Mesendoderm (in vitro differentiated cells): Measurements from ENCODE around the gene PHF10.

Source experiments
- DNase-seq: peaks from one replicate; pipeline ENCODE4 v3.0.0; 2013
- H2AK5ac ChIP-seq: 2 replicates; pipeline ENCODE4 v1.6.1; 2013; ENCODE audit warnings: low read length, inconsistent platforms
- H2BK120ac ChIP-seq: 2 replicates; pipeline ENCODE4 v1.6.1; 2013; ENCODE audit warnings: low read depth, mild to moderate bottlenecking, low read length, moderate library complexity, mixed read lengths
- H2BK15ac ChIP-seq: replicated peaks from 2 replicates; pipeline ENCODE4 v1.6.1; 2013; ENCODE audit warnings: low read depth, mild to moderate bottlenecking, moderate library complexity
- H2BK5ac ChIP-seq: 2 replicates; pipeline ENCODE4 v1.6.1; 2013; ENCODE audit warnings: low read length, inconsistent platforms
- H3K18ac ChIP-seq: 2 replicates; pipeline ENCODE4 v1.6.1; 2013; ENCODE audit warnings: mild to moderate bottlenecking, low read length, mixed read lengths
- H3K23ac ChIP-seq: one replicate; pipeline ENCODE4 v1.6.1; 2013; ENCODE audit warnings: low read length
- H3K27ac ChIP-seq: 2 replicates; pipeline ENCODE4 v1.5.1; 2013; ENCODE audit warnings: low read depth, mild to moderate bottlenecking, inconsistent platforms, low read length, moderate library complexity
- H3K27me3 ChIP-seq: 2 replicates; pipeline ENCODE4 v1.6.1; 2013; ENCODE audit warnings: low read length, control low read depth, mild to moderate bottlenecking, inconsistent platforms; ENCODE audit not compliant: insufficient read depth, poor library complexity
- H3K36me3 ChIP-seq: 2 replicates; pipeline ENCODE4 v1.6.1; 2013; ENCODE audit warnings: low read length, inconsistent platforms; ENCODE audit not compliant: control insufficient read depth, insufficient read depth
- H3K4ac ChIP-seq: one replicate; pipeline ENCODE4 v1.6.1; 2013; ENCODE audit warnings: low read depth, mild to moderate bottlenecking, low read length, moderate library complexity
- H3K4me1 ChIP-seq: 2 replicates; pipeline ENCODE4 v1.6.1; 2013; ENCODE audit warnings: low read depth, low read length, inconsistent platforms; ENCODE audit not compliant: control insufficient read depth
- H3K4me2 ChIP-seq: 2 replicates; pipeline ENCODE4 v1.6.1; 2013; ENCODE audit warnings: low read length
- H3K4me3 ChIP-seq: 2 replicates; pipeline ENCODE4 v1.5.1; 2013; ENCODE audit warnings: mild to moderate bottlenecking, low read length
- H3K56ac ChIP-seq: one replicate; pipeline ENCODE4 v1.6.1; 2013; ENCODE audit warnings: low read length
- H3K79me1 ChIP-seq: 2 replicates; pipeline ENCODE4 v1.6.1; 2013; ENCODE audit warnings: low read length, inconsistent platforms
- H3K79me2 ChIP-seq: 2 replicates; pipeline ENCODE4 v1.6.1; 2013; ENCODE audit warnings: mild to moderate bottlenecking, low read length; ENCODE audit not compliant: control insufficient read depth, insufficient read depth
- H3K9ac ChIP-seq: 2 replicates; pipeline ENCODE4 v1.6.1; 2013; ENCODE audit warnings: low read length, inconsistent platforms
- H4K5ac ChIP-seq: one replicate; pipeline ENCODE4 v1.6.1; 2013; ENCODE audit warnings: low read length
- H4K8ac ChIP-seq: one replicate; pipeline ENCODE4 v1.6.1; 2013; ENCODE audit warnings: low read depth, mild to moderate bottlenecking, control low read depth, low read length, moderate library complexity
- WGBS: extraction: QIAGEN DNeasy Blood & Tissue Kit; methylation state at CpG from one replicate; pipeline ENCODE4 v1.1.7; 2013; ENCODE audit warnings: low lambda C conversion rate, missing lambda C conversion rate; ENCODE audit not compliant: insufficient coverage; ENCODE audit errors: extremely low coverage; 5-methylcytosine and 5-hydroxymethylcytosine counted together

The PHF10 gene

DNA sequence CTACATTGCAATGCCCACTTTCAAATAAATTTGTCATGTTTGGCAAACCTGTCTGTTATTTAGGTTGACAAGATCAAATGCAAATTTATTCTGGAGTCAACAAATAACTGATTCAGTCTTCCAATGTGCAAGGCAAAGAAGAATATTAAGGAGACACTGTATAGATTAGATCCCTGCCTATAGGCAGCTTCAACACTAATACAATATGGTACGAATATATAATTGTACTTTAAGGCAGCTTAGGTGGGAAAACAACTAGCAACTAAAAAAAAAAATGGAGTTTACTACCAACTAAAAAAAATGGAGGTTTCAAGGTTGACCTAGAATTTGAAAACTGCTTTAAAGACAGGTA, 1.7 kb upstream of the PHF10 start:
- Histone ChIP-seq H2BK120ac (no peak overlapping the region), H3K18ac (no peak overlapping the region), H3K56ac (no peak overlapping the region), H3K4me2 (no peak overlapping the region), H4K8ac (no peak overlapping the region), H3K9ac (no peak overlapping the region), H3K79me2 (peaks cover 16% of the 10 kb centered on the region), H4K5ac (no peak overlapping the region), H2BK5ac (no peak overlapping the region), H3K4me3 (no peak overlapping the region), H2AK5ac (no peak overlapping the region), H3K27me3 (no peaks in the 10 kb centered on the region), H3K79me1 (peaks cover 2% of the 10 kb centered on the region), H3K4me1 (no peaks in the 10 kb centered on the region), H3K4ac (no peak overlapping the region), H3K23ac (no peak overlapping the region), H2BK15ac (no peak overlapping the region), H3K36me3 (no peaks in the 10 kb centered on the region), H3K27ac (no peak overlapping the region)
- no peak for DNase-seq
- WGBS: no CpG with 5 or more reads among the region's 1 CpG

DNA sequence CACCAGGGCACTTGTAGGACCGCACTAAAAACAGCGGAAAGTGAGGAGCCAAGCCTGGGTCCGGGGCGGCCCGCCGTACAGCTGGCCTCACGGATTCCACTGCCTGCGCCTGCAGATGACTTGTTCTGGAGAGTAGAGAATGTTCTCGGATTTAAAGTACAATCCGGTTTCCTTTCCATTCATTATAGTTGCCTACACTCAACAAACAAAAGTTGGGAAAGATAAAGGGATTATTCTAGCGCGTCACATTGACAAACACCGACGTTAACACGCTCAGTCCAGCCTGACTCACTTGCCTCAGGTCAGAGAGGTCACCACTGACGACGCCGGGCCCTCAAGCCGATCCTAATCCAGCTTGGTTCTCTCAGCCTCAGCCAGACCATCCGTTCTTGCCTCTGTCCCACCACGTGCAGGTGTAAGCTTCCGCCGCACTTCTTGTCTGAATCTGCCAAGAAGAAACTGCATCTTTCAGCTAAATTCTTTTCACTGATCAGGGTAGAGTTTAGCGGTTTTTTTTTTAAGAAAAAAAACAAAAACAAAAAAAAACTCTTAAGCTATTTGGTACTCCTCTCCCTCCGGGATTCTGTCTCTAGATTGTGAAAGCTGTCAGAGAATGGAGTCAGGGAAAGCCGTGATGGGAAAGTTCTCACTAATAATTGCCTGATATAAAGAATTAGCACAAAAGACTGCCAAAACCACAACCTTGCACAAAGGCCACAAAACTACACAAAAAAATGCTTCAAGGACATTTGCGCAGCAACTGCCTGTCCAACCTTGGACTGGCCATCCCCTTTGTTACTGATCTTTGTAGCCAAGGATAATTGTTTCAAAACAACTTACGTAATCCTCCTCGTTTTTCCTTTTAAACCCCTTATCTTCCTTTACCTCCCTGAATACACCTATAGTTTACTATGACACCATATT, 1.1 kb upstream of the PHF10 start:
- Histone ChIP-seq H3K4me1 (no peaks in the 10 kb centered on the region), H2AK5ac (no peak overlapping the region), H3K4ac (peak overlapping the region; percentile 8), H2BK120ac (no peak overlapping the region), H3K4me2 (peak overlapping the region; percentile 60), H3K79me1 (peaks cover 2% of the 10 kb centered on the region), H3K56ac (peak overlapping the region; percentile 97), H2BK5ac (no peak overlapping the region), H3K27me3 (no peaks in the 10 kb centered on the region), H3K27ac (peak overlapping the region; percentile 98), H4K8ac (no peak overlapping the region), H3K9ac (peak overlapping the region; percentile 96), H3K79me2 (peaks cover 20% of the 10 kb centered on the region), H3K23ac (no peak overlapping the region), H2BK15ac (no peak overlapping the region), H4K5ac (no peak overlapping the region), H3K18ac (peak overlapping the region; percentile 43), H3K4me3 (peak overlapping the region; percentile 73), H3K36me3 (no peaks in the 10 kb centered on the region)
- WGBS: 100% methylated on average over 1 of the region's 29 CpGs
- DNase-seq: peak; percentile 80

DNA sequence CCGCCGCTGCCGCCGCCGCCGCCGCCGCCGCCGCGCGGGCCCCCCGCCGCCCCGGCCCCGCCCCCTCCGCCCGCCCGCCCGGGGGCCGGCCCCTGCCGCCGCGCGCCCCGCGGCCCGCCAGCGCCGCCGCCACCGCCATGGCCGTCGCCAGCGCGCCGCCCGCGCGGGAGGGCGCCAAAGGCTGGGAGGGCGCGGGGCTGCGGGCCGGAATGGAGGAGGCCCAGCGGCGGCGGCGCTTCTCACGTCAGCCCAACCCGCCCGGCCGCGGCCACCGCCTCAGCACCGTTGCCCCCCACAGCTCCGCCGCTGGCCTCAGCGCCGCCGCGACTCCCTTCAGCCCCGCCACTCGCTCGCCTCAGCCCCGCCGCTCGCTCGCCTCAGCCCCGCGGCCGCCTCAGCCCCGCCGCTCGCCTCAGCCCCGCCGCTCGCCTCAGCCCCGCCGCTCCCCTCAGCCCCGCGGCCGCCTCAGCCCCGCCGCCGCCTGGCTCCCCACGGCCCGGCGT, 258 bp downstream of the PHF10 start:
- Histone ChIP-seq H3K79me1 (peaks cover 7% of the 10 kb centered on the region), H2BK120ac (peak overlapping the region; percentile 95), H3K4ac (peak overlapping the region; percentile 97), H3K4me2 (no peak overlapping the region), H2BK5ac (no peak overlapping the region), H2BK15ac (peak overlapping the region; percentile 64), H3K23ac (no peak overlapping the region), H3K56ac (peak overlapping the region; percentile 90), H4K5ac (no peak overlapping the region), H3K9ac (peak overlapping the region; percentile 79), H3K18ac (peak overlapping the region; percentile 100), H3K27ac (peak overlapping the region; percentile 96), H2AK5ac (no peak overlapping the region), H3K4me1 (no peaks in the 10 kb centered on the region), H3K36me3 (no peaks in the 10 kb centered on the region), H4K8ac (peak overlapping the region; percentile 98), H3K4me3 (peak overlapping the region; percentile 42), H3K27me3 (no peaks in the 10 kb centered on the region), H3K79me2 (peaks cover 28% of the 10 kb centered on the region)
- peak; percentile 52 for DNase-seq
- no CpG with 5 or more reads among the region's 89 CpGs for WGBS

DNA sequence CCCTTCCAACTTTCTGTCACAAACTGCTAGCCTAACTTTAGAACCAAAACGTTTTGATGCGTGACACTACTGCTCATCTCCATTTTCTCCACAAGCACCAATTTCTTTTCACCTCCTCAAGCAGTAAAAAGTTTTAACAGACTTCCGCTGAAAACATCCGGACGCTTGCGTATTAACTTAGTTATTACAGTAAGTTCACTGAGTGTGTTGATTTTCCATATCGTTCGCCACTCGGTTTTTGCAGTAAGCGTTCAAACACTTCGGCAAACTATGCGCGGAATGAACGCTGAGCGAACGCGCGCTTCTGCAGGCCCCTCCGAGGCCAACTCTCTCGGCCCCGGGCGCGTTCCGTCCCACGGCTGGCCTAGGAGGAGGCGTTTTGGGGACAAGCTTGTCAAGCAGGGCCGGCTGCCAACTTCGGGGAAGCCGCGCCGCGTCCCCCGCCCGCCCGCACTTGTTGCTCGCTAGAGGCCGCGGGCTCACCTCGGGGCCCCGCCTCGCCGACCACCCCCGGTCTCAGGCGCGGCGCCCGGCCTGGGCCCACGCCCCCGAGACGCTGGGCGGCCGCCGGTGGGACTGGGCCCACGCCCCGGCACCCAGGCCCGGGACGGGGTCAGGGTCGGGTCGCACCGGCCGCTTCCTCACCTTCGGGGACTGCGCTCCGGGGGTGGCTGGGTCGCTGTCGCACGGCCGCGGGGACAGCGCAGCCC, 945 bp downstream of the PHF10 start:
- peak overlapping the region; percentile 60 for H3K9ac ChIP-seq
- no peak overlapping the region for H4K5ac ChIP-seq
- WGBS: no CpG with 5 or more reads among the region's 70 CpGs

DNA sequence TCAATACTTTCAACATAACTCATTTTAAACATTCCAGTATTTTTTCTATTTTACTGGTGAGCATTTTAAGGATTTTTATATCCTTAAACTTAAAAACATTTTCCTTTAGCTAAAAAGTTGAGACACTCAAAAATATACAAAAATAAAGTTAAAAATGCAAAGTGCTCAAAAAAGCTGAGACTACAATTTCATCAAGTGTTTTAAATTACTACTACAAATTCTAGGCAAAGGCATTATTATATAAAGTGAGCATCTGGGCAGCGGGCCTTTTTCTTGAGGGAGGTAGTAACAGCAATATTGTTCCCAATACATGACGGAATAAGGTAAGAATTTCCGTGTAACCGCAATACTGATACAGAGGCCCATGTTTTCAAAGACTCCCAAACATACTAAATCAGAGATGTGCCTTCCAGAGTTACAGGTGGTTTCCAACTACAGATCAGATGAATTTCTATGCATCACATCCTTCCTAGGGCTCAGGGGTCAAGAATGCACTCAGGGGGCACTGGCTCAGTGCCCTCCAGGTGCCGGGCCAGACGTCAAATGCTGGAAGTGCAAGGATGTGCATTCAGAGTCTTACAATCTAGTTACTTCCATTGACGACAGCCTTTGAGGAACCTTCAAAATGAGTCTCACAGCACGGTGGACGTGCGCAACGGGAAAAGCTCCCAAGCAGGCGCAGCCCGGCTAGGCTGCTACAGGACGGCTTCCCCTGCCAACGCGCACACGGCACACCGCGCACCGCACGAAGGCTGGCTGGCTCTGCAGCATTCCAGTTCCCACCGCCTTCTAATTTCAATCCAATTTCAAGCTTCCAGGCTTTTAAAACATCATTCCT, 1.7 kb downstream of the PHF10 start:
- Histone ChIP-seq H3K4me1 (no peaks in the 10 kb centered on the region), H2AK5ac (no peak overlapping the region), H3K79me2 (peaks cover 32% of the 10 kb centered on the region), H3K27ac (no peak overlapping the region), H3K79me1 (peaks cover 9% of the 10 kb centered on the region), H2BK5ac (no peak overlapping the region), H3K4me2 (peak overlapping the region; percentile 47), H3K56ac (peak overlapping the region; percentile 78), H4K5ac (no peak overlapping the region), H2BK15ac (no peak overlapping the region), H3K4me3 (peak overlapping the region; percentile 90), H3K9ac (peak overlapping the region; percentile 60), H3K27me3 (no peaks in the 10 kb centered on the region), H4K8ac (no peak overlapping the region), H2BK120ac (no peak overlapping the region), H3K23ac (no peak overlapping the region), H3K18ac (no peak overlapping the region), H3K4ac (no peak overlapping the region), H3K36me3 (no peaks in the 10 kb centered on the region)
- WGBS: no CpG with 5 or more reads among the region's 22 CpGs
- peak; percentile 51 for DNase-seq

More for the DNA sequence above, 945 bp downstream of the PHF10 start:
- Histone ChIP-seq H4K8ac (no peak overlapping the region), H3K79me2 (peaks cover 30% of the 10 kb centered on the region), H3K36me3 (no peaks in the 10 kb centered on the region), H3K4me3 (peak overlapping the region; percentile 90), H3K56ac (peak overlapping the region; percentile 78), H3K18ac (peak overlapping the region; percentile 100), H2BK120ac (peak overlapping the region; percentile 8), H2AK5ac (no peak overlapping the region), H3K23ac (peak overlapping the region; percentile 67), H3K4me2 (peak overlapping the region; percentile 47), H2BK15ac (no peak overlapping the region), H3K27me3 (no peaks in the 10 kb centered on the region), H3K79me1 (peaks cover 7% of the 10 kb centered on the region), H3K4me1 (no peaks in the 10 kb centered on the region), H2BK5ac (no peak overlapping the region), H3K4ac (peak overlapping the region; percentile 97), H3K27ac (peak overlapping the region; percentile 88)
- DNase-seq: peak; percentile 79
